ENCODE results near the gene CLSTN2. TPM values are rescaled to one million over a fixed set of nuclear protein-coding genes. Genes with fewer than 3 reads are reported as not detected.

Gene CLSTN2
- total RNA-seq, 2 experiments from 2014 or later: not detected

GRCh38 chr3:140557476-140557875 lies 622.5 kb downstream of the CLSTN2 start:
- Mint-ChIP-seq H3K4me3 (no peak overlapping the region), H3K36me3 (ENCODE audit: low read depth) (no peaks in the 10 kb centered on the region), H3K9me3 (ENCODE audit: insufficient read depth) (no peaks in the 10 kb centered on the region), H3K27me3 (ENCODE audit: low read depth) (no peaks in the 10 kb centered on the region), H3K4me1 (ENCODE audit: low read depth) (no peaks in the 10 kb centered on the region), H3K27ac (no peak overlapping the region)
- ChIA-PET CTCF (no interaction called here), POLR2A (no interaction called here)
- ATAC-seq (no peak), DNase-seq (no peak)

- Mint-ChIP-seq H3K9me3 (ENCODE audit: insufficient read depth) (no peaks in the 10 kb centered on the region), H3K27ac (no peak overlapping the region), H3K36me3 (ENCODE audit: low read depth) (no peaks in the 10 kb centered on the region), H3K4me1 (ENCODE audit: low read depth) (no peaks in the 10 kb centered on the region), H3K27me3 (ENCODE audit: low read depth) (no peaks in the 10 kb centered on the region), H3K4me3 (no peak overlapping the region)
- ChIA-PET CTCF (no interaction called here), POLR2A (no interaction called here)
- ATAC-seq (no peak), DNase-seq (no peak)
These were observed 624.6 kb downstream of the CLSTN2 start for GRCh38 chr3:140559546-140559945.

DNA sequence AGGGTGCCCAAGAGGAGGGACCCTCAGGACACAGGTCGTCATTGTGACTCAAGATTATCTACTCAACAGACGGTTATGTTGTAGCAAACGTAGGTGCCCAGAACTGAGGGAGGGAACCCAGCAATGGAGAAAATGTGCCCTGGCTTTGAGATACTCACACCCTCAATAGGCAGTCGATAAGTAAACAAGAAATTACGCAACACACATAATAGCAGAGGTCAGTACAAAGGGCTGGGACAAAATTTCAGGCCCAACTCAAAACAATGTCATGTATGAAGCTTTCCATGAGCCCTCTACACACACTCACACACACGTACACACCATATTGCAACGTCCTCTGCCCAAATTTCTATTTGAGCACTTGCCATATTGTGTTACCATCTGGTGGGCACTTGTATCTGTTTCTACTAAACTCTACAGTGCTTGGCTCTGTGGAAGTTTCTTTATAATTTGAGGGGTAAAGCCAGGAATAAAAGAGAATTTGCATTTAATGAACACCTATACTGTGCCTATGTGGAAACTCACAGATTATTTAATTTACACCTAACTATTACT lies 628.3 kb downstream of the CLSTN2 start:
- ChIA-PET POLR2A (no interaction called here), CTCF (no interaction called here)
- Mint-ChIP-seq H3K27ac (no peak overlapping the region), H3K4me1 (ENCODE audit: low read depth) (no peaks in the 10 kb centered on the region), H3K27me3 (ENCODE audit: low read depth) (no peaks in the 10 kb centered on the region), H3K36me3 (ENCODE audit: low read depth) (no peaks in the 10 kb centered on the region), H3K9me3 (ENCODE audit: insufficient read depth) (no peaks in the 10 kb centered on the region), H3K4me3 (no peak overlapping the region)
- ATAC-seq (no peak), DNase-seq (no peak)

DNA sequence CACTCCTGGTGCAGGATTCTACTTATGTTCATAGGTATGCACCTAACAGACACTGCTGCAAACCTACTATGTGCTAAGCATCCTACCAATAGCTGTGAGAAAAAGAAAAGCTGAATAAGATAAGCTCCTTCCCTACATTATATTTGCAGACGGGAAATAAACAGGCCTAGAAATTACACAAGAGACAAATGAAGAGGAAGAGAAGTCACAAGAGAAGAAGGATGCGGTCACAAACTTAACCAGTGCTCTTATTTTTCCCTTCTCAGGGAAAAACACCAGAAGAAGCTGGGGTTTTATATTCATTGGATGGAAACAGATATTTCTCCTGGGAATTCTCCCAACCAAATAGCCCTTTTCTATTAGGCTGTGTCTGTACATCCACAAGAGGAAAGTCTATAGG lies 633.1 kb downstream of the CLSTN2 start:
- Mint-ChIP-seq H3K36me3 (ENCODE audit: low read depth) (no peaks in the 10 kb centered on the region), H3K4me1 (ENCODE audit: low read depth) (no peaks in the 10 kb centered on the region), H3K27ac (no peak overlapping the region), H3K4me3 (no peak overlapping the region), H3K9me3 (ENCODE audit: insufficient read depth) (no peaks in the 10 kb centered on the region), H3K27me3 (ENCODE audit: low read depth) (no peaks in the 10 kb centered on the region)
- DNase-seq (no peak), ATAC-seq (no peak)
- POLR2A ChIA-PET: no interaction called here
- CTCF ChIA-PET: interaction anchor here (0.6 kb wide), 1 partner anchor 48 kb away, joined by 3 read pairs; no protein-coding TSS in a partner anchor

GRCh38 chr3:140568842-140569520 lies 634.0 kb downstream of the CLSTN2 start:
- Mint-ChIP-seq H3K27me3 (ENCODE audit: low read depth) (no peaks in the 10 kb centered on the region), H3K4me1 (ENCODE audit: low read depth) (no peaks in the 10 kb centered on the region), H3K4me3 (no peak overlapping the region), H3K36me3 (ENCODE audit: low read depth) (no peaks in the 10 kb centered on the region), H3K27ac (no peak overlapping the region), H3K9me3 (ENCODE audit: insufficient read depth) (no peaks in the 10 kb centered on the region)
- DNase-seq (no peak), ATAC-seq (no peak)
- ChIA-PET POLR2A (no interaction called here), CTCF (no interaction called here)

DNA sequence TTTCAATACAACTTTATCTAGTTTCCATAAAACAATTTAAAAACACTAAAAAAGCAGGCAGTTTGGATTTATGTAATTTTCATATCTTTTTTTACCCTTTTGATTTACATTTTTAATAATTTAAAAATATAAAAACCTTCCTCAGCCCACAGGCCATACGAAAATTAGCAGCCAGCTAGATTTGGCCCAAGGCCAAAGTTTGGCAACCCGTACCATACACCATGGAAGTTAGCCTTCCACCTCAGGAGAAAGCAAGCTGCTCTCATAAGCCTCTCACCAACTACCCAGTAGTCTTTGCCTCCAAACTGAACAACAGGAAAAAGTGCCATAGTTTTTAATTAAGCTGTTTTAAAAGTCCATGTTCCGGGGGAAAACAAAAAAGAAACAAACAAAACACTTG lies 635.6 kb downstream of the CLSTN2 start:
- Mint-ChIP-seq H3K36me3 (ENCODE audit: low read depth) (no peaks in the 10 kb centered on the region), H3K9me3 (ENCODE audit: insufficient read depth) (no peaks in the 10 kb centered on the region), H3K4me1 (ENCODE audit: low read depth) (no peaks in the 10 kb centered on the region), H3K27ac (no peak overlapping the region), H3K27me3 (ENCODE audit: low read depth) (no peaks in the 10 kb centered on the region), H3K4me3 (no peak overlapping the region)
- ATAC-seq (no peak), DNase-seq (no peak)
- ChIA-PET POLR2A (no interaction called here), CTCF (no interaction called here)

GRCh38 chr3:140571836-140572235 lies 636.9 kb downstream of the CLSTN2 start:
- H3K9me3 Mint-ChIP-seq (ENCODE audit: insufficient read depth): no peaks in the 10 kb centered on the region
- no peaks in the 10 kb centered on the region for H3K4me1 Mint-ChIP-seq (ENCODE audit: low read depth)
- no peak overlapping the region for H3K4me3 Mint-ChIP-seq
- DNase-seq (no peak), ATAC-seq (no peak)
- ChIA-PET CTCF (no interaction called here), POLR2A (no interaction called here)
- no peaks in the 10 kb centered on the region for H3K27me3 Mint-ChIP-seq (ENCODE audit: low read depth)
- H3K36me3 Mint-ChIP-seq (ENCODE audit: low read depth): no peaks in the 10 kb centered on the region
- no peak overlapping the region for H3K27ac Mint-ChIP-seq

GRCh38 chr3:140572334-140572733 lies 637.3 kb downstream of the CLSTN2 start:
- H3K36me3 Mint-ChIP-seq (ENCODE audit: low read depth): no peaks in the 10 kb centered on the region
- ATAC-seq (no peak), DNase-seq (no peak)
- POLR2A ChIA-PET: no interaction called here
- no peaks in the 10 kb centered on the region for H3K4me1 Mint-ChIP-seq (ENCODE audit: low read depth)
- no peak overlapping the region for H3K4me3 Mint-ChIP-seq
- H3K27ac Mint-ChIP-seq: no peak overlapping the region
- H3K9me3 Mint-ChIP-seq (ENCODE audit: insufficient read depth): no peaks in the 10 kb centered on the region
- CTCF ChIA-PET: no interaction called here
- no peaks in the 10 kb centered on the region for H3K27me3 Mint-ChIP-seq (ENCODE audit: low read depth)

- POLR2A ChIA-PET: no interaction called here
- CTCF ChIA-PET: no interaction called here
These were observed 638.0 kb downstream of the CLSTN2 start for GRCh38 chr3:140573011-140573410.

GRCh38 chr3:140574375-140574774 lies 639.4 kb downstream of the CLSTN2 start:
- Mint-ChIP-seq H3K36me3 (ENCODE audit: low read depth) (no peaks in the 10 kb centered on the region), H3K4me3 (no peak overlapping the region), H3K27ac (no peak overlapping the region), H3K4me1 (ENCODE audit: low read depth) (no peaks in the 10 kb centered on the region), H3K27me3 (ENCODE audit: low read depth) (no peaks in the 10 kb centered on the region), H3K9me3 (ENCODE audit: insufficient read depth) (no peaks in the 10 kb centered on the region)
- ChIA-PET POLR2A (no interaction called here), CTCF (no interaction called here)
- no peak for DNase-seq
- no peak for ATAC-seq

More at GRCh38 chr3:140573011-140573410, 638.0 kb downstream of the CLSTN2 start:
- Mint-ChIP-seq H3K9me3 (ENCODE audit: insufficient read depth) (no peaks in the 10 kb centered on the region), H3K27ac (no peak overlapping the region), H3K4me1 (ENCODE audit: low read depth) (no peaks in the 10 kb centered on the region), H3K4me3 (no peak overlapping the region), H3K27me3 (ENCODE audit: low read depth) (no peaks in the 10 kb centered on the region), H3K36me3 (ENCODE audit: low read depth) (no peaks in the 10 kb centered on the region)
- ATAC-seq: no peak
- DNase-seq: no peak

- H3K27ac Mint-ChIP-seq: no peak overlapping the region
- POLR2A ChIA-PET: no interaction called here
- CTCF ChIA-PET: no interaction called here
- H3K4me3 Mint-ChIP-seq: no peak overlapping the region
- no peaks in the 10 kb centered on the region for H3K9me3 Mint-ChIP-seq (ENCODE audit: insufficient read depth)
- H3K36me3 Mint-ChIP-seq (ENCODE audit: low read depth): no peaks in the 10 kb centered on the region
- no peaks in the 10 kb centered on the region for H3K4me1 Mint-ChIP-seq (ENCODE audit: low read depth)
- no peak for ATAC-seq
- no peak for DNase-seq
- no peaks in the 10 kb centered on the region for H3K27me3 Mint-ChIP-seq (ENCODE audit: low read depth)
These were observed 641.5 kb downstream of the CLSTN2 start for GRCh38 chr3:140576449-140576848.

- ATAC-seq (no peak), DNase-seq (no peak)
- H3K4me1 Mint-ChIP-seq (ENCODE audit: low read depth): no peaks in the 10 kb centered on the region
- H3K9me3 Mint-ChIP-seq (ENCODE audit: insufficient read depth): no peaks in the 10 kb centered on the region
- no peak overlapping the region for H3K27ac Mint-ChIP-seq
- H3K4me3 Mint-ChIP-seq: no peak overlapping the region
- POLR2A ChIA-PET: no interaction called here
- no peaks in the 10 kb centered on the region for H3K36me3 Mint-ChIP-seq (ENCODE audit: low read depth)
- CTCF ChIA-PET: no interaction called here
- no peaks in the 10 kb centered on the region for H3K27me3 Mint-ChIP-seq (ENCODE audit: low read depth)
These were observed 642.9 kb downstream of the CLSTN2 start for GRCh38 chr3:140577911-140578310.

DNA sequence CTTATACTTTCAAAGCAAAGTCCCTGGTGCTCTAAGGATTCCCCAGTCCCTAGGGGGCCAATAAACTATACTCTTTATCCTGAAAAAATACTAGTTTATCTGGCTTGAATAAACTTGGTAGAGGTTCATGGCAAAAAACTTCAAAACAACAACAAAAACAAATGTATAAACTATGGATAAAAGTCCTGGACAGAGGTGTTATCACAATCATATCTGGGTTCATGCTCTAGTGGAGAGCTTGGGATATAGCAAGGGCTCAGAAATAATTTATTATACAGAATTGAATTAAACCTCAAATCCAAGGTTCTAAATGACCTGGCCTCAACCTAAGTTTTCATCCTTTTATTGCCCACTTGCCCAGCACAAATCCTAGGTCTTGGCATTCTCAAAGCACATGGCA lies 644.3 kb downstream of the CLSTN2 start:
- Mint-ChIP-seq H3K27me3 (ENCODE audit: low read depth) (no peaks in the 10 kb centered on the region), H3K27ac (no peak overlapping the region), H3K4me1 (ENCODE audit: low read depth) (no peaks in the 10 kb centered on the region), H3K36me3 (ENCODE audit: low read depth) (no peaks in the 10 kb centered on the region), H3K4me3 (no peak overlapping the region), H3K9me3 (ENCODE audit: insufficient read depth) (no peaks in the 10 kb centered on the region)
- DNase-seq (no peak), ATAC-seq (no peak)
- POLR2A ChIA-PET: no interaction called here
- CTCF ChIA-PET: no interaction called here

All from activated CD8-positive, alpha-beta T cell treated with anti-CD3 and anti-CD28 coated beads, Interleukin-2, amount 10 ng/mL, durations not matched to agents 7 days and 5 days (primary cell).